ENCODE data around the gene SHROOM3. TPM values are rescaled to one million over a fixed set of nuclear protein-coding genes. Genes with fewer than 3 reads are reported as not detected.

Gene SHROOM3
- total and polyA plus RNA-seq, 2 experiments from 2014 or later, result 11.3 to 73.5 TPM

DNA sequence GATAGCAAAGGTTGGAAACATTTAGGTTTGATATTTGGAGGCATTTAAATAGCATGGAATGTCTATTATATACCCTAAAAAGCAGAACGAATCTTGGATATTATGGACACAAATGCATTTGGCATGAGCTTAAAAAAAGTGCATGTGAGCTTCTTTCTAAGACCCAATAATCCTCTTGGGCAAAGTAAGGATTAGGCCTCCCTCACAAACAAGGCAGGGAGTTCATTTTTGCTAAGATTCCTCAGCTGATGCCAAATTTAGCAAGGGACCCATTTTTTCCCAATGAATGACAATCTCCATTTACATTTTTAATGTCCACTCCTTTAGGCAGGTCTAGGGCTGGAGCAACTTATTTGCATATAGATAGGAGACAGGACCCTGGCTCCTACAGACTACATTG is 263.1 kb downstream of the SHROOM3 start:
- Histone ChIP-seq H3K4me1 (ENCODE audit: insufficient read depth) (peaks cover 78% of the 10 kb centered on the region), H4K20me1 (replicated peaks; ENCODE audit: insufficient read depth) (peaks cover 57% of the 10 kb centered on the region; the same call in 1 of the 2 replicates), H3K4me2 (peak overlapping the region; percentile 29), H3K36me3 (ENCODE audit: insufficient read depth) (no peaks in the 10 kb centered on the region), H3K27me3 (ENCODE audit: insufficient read depth) (no peaks in the 10 kb centered on the region), H3K79me2 (replicated peaks; ENCODE audit: insufficient read depth) (peaks cover 96% of the 10 kb centered on the region), H2AFZ (no peak overlapping the region), H3K9me2 (ENCODE audit: insufficient read depth) (no peaks in the 10 kb centered on the region), H3K27ac (ENCODE audit: low read depth) (no peak overlapping the region), H3F3A (replicated peaks; ENCODE audit: low read depth) (0 out of 2 replicates have a peak, but pooled peaks cover 3% of the 10 kb centered on the region), H3K4me3 (no peak overlapping the region)
- H3K27ac Mint-ChIP-seq, result no peak overlapping the region
- H3K9me3 Mint-ChIP-seq, result no peaks in the 10 kb centered on the region
- H3K27me3 Mint-ChIP-seq (ENCODE audit: insufficient read depth, low read depth, poor library complexity), result peaks cover 13% of the 10 kb centered on the region
- TF ChIP-seq JUNB (IDR thresholded peaks at IDR 0.05; ENCODE audit: unreplicated experiment) (no peak), ZNF114 (CRISPR knock-in tag; IDR thresholded peaks at IDR 0.05) (no peak), STAT1 (IDR thresholded peaks at IDR 0.05; ENCODE audit: unreplicated experiment) (no peak), CTCF (conservative IDR thresholded peaks at IDR 0.05; ENCODE audit: low read depth in 2 of 2) (no peak), EZH2phosphoT487 (IDR thresholded peaks at IDR 0.05; ENCODE audit: unreplicated experiment) (no peak), CREB1 (CRISPR knock-in tag; IDR thresholded peaks at IDR 0.05; ENCODE audit: low read depth) (no peak), EZH2 (IDR thresholded peaks at IDR 0.05; ENCODE audit: low read depth, unreplicated experiment) (no peak), ZNF331 (CRISPR knock-in tag; IDR thresholded peaks at IDR 0.05; ENCODE audit: low read depth) (no peak), POLR2AphosphoS5 (IDR thresholded peaks at IDR 0.05; ENCODE audit: low read depth) (no peak), NANOG (IDR thresholded peaks at IDR 0.05; ENCODE audit: borderline replicate concordance) (no peak)
- TF ChIP-seq, protein P1, sequence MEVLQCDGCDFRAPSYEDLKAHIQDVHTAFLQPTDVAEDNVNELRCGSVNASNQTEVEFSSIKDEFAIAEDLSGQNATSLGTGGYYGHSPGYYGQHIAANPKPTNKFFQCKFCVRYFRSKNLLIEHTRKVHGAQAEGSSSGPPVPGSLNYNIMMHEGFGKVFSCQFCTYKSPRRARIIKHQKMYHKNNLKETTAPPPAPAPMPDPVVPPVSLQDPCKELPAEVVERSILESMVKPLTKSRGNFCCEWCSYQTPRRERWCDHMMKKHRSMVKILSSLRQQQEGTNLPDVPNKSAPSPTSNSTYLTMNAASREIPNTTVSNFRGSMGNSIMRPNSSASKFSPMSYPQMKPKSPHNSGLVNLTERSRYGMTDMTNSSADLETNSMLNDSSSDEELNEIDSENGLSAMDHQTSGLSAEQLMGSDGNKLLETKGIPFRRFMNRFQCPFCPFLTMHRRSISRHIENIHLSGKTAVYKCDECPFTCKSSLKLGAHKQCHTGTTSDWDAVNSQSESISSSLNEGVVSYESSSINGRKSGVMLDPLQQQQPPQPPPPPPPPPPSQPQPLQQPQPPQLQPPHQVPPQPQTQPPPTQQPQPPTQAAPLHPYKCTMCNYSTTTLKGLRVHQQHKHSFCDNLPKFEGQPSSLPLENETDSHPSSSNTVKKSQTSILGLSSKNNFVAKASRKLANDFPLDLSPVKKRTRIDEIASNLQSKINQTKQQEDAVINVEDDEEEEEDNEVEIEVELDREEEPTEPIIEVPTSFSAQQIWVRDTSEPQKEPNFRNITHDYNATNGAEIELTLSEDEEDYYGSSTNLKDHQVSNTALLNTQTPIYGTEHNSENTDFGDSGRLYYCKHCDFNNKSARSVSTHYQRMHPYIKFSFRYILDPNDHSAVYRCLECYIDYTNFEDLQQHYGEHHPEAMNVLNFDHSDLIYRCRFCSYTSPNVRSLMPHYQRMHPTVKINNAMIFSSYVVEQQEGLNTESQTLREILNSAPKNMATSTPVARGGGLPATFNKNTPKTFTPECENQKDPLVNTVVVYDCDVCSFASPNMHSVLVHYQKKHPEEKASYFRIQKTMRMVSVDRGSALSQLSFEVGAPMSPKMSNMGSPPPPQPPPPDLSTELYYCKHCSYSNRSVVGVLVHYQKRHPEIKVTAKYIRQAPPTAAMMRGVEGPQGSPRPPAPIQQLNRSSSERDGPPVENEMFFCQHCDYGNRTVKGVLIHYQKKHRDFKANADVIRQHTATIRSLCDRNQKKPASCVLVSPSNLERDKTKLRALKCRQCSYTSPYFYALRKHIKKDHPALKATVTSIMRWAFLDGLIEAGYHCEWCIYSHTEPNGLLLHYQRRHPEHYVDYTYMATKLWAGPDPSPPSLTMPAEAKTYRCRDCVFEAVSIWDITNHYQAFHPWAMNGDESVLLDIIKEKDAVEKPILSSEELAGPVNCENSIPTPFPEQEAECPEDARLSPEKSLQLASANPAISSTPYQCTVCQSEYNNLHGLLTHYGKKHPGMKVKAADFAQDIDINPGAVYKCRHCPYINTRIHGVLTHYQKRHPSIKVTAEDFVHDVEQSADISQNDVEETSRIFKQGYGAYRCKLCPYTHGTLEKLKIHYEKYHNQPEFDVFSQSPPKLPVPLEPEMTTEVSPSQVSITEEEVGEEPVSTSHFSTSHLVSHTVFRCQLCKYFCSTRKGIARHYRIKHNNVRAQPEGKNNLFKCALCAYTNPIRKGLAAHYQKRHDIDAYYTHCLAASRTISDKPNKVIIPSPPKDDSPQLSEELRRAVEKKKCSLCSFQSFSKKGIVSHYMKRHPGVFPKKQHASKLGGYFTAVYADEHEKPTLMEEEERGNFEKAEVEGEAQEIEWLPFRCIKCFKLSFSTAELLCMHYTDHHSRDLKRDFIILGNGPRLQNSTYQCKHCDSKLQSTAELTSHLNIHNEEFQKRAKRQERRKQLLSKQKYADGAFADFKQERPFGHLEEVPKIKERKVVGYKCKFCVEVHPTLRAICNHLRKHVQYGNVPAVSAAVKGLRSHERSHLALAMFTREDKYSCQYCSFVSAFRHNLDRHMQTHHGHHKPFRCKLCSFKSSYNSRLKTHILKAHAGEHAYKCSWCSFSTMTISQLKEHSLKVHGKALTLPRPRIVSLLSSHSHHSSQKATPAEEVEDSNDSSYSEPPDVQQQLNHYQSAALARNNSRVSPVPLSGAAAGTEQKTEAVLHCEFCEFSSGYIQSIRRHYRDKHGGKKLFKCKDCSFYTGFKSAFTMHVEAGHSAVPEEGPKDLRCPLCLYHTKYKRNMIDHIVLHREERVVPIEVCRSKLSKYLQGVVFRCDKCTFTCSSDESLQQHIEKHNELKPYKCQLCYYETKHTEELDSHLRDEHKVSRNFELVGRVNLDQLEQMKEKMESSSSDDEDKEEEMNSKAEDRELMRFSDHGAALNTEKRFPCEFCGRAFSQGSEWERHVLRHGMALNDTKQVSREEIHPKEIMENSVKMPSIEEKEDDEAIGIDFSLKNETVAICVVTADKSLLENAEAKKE (CRISPR knock-in tag; IDR thresholded peaks at IDR 0.05), result no peak
- TF ChIP-seq, protein P2, sequence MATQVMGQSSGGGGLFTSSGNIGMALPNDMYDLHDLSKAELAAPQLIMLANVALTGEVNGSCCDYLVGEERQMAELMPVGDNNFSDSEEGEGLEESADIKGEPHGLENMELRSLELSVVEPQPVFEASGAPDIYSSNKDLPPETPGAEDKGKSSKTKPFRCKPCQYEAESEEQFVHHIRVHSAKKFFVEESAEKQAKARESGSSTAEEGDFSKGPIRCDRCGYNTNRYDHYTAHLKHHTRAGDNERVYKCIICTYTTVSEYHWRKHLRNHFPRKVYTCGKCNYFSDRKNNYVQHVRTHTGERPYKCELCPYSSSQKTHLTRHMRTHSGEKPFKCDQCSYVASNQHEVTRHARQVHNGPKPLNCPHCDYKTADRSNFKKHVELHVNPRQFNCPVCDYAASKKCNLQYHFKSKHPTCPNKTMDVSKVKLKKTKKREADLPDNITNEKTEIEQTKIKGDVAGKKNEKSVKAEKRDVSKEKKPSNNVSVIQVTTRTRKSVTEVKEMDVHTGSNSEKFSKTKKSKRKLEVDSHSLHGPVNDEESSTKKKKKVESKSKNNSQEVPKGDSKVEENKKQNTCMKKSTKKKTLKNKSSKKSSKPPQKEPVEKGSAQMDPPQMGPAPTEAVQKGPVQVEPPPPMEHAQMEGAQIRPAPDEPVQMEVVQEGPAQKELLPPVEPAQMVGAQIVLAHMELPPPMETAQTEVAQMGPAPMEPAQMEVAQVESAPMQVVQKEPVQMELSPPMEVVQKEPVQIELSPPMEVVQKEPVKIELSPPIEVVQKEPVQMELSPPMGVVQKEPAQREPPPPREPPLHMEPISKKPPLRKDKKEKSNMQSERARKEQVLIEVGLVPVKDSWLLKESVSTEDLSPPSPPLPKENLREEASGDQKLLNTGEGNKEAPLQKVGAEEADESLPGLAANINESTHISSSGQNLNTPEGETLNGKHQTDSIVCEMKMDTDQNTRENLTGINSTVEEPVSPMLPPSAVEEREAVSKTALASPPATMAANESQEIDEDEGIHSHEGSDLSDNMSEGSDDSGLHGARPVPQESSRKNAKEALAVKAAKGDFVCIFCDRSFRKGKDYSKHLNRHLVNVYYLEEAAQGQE (IDR thresholded peaks at IDR 0.05; ENCODE audit: unreplicated experiment), result no peak
- TF ChIP-seq, protein P3, sequence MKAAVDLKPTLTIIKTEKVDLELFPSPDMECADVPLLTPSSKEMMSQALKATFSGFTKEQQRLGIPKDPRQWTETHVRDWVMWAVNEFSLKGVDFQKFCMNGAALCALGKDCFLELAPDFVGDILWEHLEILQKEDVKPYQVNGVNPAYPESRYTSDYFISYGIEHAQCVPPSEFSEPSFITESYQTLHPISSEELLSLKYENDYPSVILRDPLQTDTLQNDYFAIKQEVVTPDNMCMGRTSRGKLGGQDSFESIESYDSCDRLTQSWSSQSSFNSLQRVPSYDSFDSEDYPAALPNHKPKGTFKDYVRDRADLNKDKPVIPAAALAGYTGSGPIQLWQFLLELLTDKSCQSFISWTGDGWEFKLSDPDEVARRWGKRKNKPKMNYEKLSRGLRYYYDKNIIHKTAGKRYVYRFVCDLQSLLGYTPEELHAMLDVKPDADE (IDR thresholded peaks at IDR 0.05), result no peak
- H3K36me3 Mint-ChIP-seq (ENCODE audit: low read depth), result no peaks in the 10 kb centered on the region
- no peak overlapping the region for H3K4me3 Mint-ChIP-seq
- ATAC-seq, result no peak
- DNase-seq (ENCODE audit: low spot score), result no peak
- H3K4me1 Mint-ChIP-seq, result peaks cover 81% of the 10 kb centered on the region

Measured in GM23338 (cell line).